ENCODE results near the gene CREB5. TPM values are rescaled to one million over a fixed set of nuclear protein-coding genes. Genes with fewer than 3 reads are reported as not detected.

Gene CREB5
- total RNA-seq, 1 experiment from 2014 or later, result 0.49 TPM

DNA sequence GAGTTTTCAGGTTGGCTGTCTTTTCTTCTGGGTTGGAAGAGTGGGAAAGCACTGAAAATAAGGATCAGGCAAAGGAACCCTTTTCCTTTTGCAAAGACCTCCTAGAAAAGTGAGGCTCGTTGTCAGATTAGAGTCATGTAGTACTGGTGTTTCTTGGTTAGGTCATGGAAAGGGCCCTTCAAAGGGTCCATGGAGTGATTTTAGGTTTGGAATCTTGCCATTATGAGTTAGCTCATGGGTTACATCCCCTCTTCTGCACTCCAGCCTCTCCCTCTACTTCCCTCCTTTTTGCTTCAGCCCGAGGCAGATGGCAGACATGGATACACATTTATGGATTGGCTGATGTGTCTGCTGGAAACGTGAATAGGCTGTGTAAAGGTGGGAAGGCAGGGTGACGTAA lies 47.0 kb downstream of the CREB5 start (continued):
- TF ChIP-seq, protein P1, sequence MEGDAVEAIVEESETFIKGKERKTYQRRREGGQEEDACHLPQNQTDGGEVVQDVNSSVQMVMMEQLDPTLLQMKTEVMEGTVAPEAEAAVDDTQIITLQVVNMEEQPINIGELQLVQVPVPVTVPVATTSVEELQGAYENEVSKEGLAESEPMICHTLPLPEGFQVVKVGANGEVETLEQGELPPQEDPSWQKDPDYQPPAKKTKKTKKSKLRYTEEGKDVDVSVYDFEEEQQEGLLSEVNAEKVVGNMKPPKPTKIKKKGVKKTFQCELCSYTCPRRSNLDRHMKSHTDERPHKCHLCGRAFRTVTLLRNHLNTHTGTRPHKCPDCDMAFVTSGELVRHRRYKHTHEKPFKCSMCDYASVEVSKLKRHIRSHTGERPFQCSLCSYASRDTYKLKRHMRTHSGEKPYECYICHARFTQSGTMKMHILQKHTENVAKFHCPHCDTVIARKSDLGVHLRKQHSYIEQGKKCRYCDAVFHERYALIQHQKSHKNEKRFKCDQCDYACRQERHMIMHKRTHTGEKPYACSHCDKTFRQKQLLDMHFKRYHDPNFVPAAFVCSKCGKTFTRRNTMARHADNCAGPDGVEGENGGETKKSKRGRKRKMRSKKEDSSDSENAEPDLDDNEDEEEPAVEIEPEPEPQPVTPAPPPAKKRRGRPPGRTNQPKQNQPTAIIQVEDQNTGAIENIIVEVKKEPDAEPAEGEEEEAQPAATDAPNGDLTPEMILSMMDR (IDR thresholded peaks at IDR 0.05 in 2 of 3, conservative IDR thresholded peaks at IDR 0.05 in 1 of 3; ENCODE audit: borderline replicate concordance in 1 of 3, insufficient read depth in 1 of 3, low read depth in 2 of 3, low read length in 2 of 3), result no peak
- TF ChIP-seq CBX3 (IDR thresholded peaks at IDR 0.05; ENCODE audit: low read depth) (no peak), EGR1 (IDR thresholded peaks at IDR 0.05; ENCODE audit: low read depth) (no peak), YY1 (IDR thresholded peaks at IDR 0.05; ENCODE audit: extremely low read depth, insufficient replicate concordance, low read depth, low read length) (no peak)
- TF ChIP-seq, protein P2, sequence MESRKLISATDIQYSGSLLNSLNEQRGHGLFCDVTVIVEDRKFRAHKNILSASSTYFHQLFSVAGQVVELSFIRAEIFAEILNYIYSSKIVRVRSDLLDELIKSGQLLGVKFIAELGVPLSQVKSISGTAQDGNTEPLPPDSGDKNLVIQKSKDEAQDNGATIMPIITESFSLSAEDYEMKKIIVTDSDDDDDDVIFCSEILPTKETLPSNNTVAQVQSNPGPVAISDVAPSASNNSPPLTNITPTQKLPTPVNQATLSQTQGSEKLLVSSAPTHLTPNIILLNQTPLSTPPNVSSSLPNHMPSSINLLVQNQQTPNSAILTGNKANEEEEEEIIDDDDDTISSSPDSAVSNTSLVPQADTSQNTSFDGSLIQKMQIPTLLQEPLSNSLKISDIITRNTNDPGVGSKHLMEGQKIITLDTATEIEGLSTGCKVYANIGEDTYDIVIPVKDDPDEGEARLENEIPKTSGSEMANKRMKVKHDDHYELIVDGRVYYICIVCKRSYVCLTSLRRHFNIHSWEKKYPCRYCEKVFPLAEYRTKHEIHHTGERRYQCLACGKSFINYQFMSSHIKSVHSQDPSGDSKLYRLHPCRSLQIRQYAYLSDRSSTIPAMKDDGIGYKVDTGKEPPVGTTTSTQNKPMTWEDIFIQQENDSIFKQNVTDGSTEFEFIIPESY (IDR thresholded peaks at IDR 0.05; ENCODE audit: extremely low read depth, insufficient replicate concordance, low read length), result no peak

DNA sequence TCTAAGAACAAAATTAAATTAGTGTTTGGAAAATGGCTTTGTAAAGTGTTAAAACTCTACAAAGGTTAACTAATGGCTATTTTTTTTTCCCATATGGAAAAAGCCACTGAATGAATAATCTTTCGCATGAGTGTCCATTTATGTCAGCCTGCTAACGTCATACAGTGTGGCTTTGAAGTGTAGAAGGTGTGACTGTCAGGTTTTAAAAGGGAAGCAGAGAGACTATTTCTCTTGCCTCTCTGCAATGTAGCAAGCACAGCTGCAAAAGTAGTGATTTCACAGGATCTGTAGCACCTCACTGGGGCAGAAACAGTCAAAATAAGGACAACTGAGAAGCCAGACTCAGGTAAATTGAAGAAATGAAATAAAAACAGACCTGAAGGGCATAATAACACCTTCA lies 53.4 kb downstream of the CREB5 start:
- Histone ChIP-seq H3K4me2 (ENCODE audit: low read length) (no peak overlapping the region), H3K9me2 (ENCODE audit: insufficient read depth) (no peaks in the 10 kb centered on the region), H3K4me3 (replicated peaks in 1 of 2; ENCODE audit: low read depth in 1 of 2, low read length in 2 of 2) (no peak overlapping the region), H3K27me3 (ENCODE audit: insufficient read depth, low read length) (peaks cover 75% of the 10 kb centered on the region), H3K9me3 (ENCODE audit: control insufficient read depth in 1 of 2, insufficient read depth in 1 of 2, low read depth in 1 of 2, low read length in 2 of 2) (no peaks in the 10 kb centered on the region), H3K79me2 (ENCODE audit: insufficient read depth, low read length) (no peaks in the 10 kb centered on the region), H2AFZ (ENCODE audit: low read depth, low read length, poor library complexity, severe bottlenecking) (no peak overlapping the region), H3K4me1 (ENCODE audit: control insufficient read depth in 1 of 2, insufficient read depth in 2 of 2, low read length in 2 of 2) (no peaks in the 10 kb centered on the region), H3K9ac (ENCODE audit: low read length) (no peak overlapping the region), H3K36me3 (ENCODE audit: control insufficient read depth in 1 of 2, insufficient read depth in 2 of 2, low read length in 2 of 2) (no peaks in the 10 kb centered on the region), H4K20me1 (ENCODE audit: insufficient read depth) (no peaks in the 10 kb centered on the region), H3K27ac (ENCODE audit: low read depth, low read length) (no peak overlapping the region)
- intact Hi-C loops (cut with micrococcal nuclease), result no loop called here
- no peak for TF ChIP-seq SIN3A (IDR thresholded peaks at IDR 0.05; ENCODE audit: low read depth)
- no peak for TF ChIP-seq POLR2A (IDR thresholded peaks at IDR 0.05; ENCODE audit: borderline replicate concordance, extremely low read depth, insufficient read depth, insufficient read length)
- no peak for TF ChIP-seq SP1 (IDR thresholded peaks at IDR 0.05; ENCODE audit: low read depth)
- TF ChIP-seq RAD21 (IDR thresholded peaks at IDR 0.05; ENCODE audit: low read depth), result no peak
- no peak for TF ChIP-seq CEBPB (IDR thresholded peaks at IDR 0.05; ENCODE audit: low read depth)
- TF ChIP-seq EZH2 (IDR thresholded peaks at IDR 0.05), result no peak
- no peak for TF ChIP-seq FOSL1 (IDR thresholded peaks at IDR 0.05; ENCODE audit: low read depth)
- CTCF ChIA-PET, result no interaction called here
- no peak for DNase-seq (ENCODE audit: low read depth, low spot score)
- no TSS peak for BruUV-seq (replicated peaks)
- RAD21 ChIA-PET (ENCODE audit: low non-redundant PET in 1 of 2, low total read pairs in 2 of 2, uncharacterized antibody in 2 of 2, unreplicated experiment in 2 of 2), result no interaction called here
- ATAC-seq, result no peak
- POLR2A ChIA-PET, result no interaction called here
